IPS-20b (cell line): Measurements from ENCODE around the gene ASPG.

ENCODE experiments used
- H3K27ac ChIP-seq: one replicate; pipeline ENCODE4 v1.5.1; 2013; ENCODE audit warnings: low read length
- H3K27me3 ChIP-seq: 2 replicates; pipeline ENCODE4 v1.6.1; 2013; ENCODE audit warnings: mild to moderate bottlenecking, low read length, inconsistent platforms; ENCODE audit not compliant: insufficient read depth
- H3K36me3 ChIP-seq: 2 replicates; pipeline ENCODE4 v1.6.1; 2013; ENCODE audit warnings: low read depth, mild to moderate bottlenecking, inconsistent platforms, low read length, moderate library complexity; ENCODE audit not compliant: insufficient read depth
- H3K4me1 ChIP-seq: 2 replicates; pipeline ENCODE4 v1.6.1; 2013; ENCODE audit warnings: mild to moderate bottlenecking, control low read depth, inconsistent platforms, low read length, moderate library complexity; ENCODE audit not compliant: insufficient read depth
- H3K4me3 ChIP-seq: 2 replicates; pipeline ENCODE4 v1.5.1; 2013; ENCODE audit warnings: mild to moderate bottlenecking, low read length, inconsistent platforms
- H3K9ac ChIP-seq: 2 replicates; pipeline ENCODE4 v1.6.1; 2013; ENCODE audit warnings: low read depth, mild to moderate bottlenecking, inconsistent platforms, low read length, moderate library complexity
- H3K9me3 ChIP-seq: 2 replicates; pipeline ENCODE4 v1.6.1; 2013; ENCODE audit warnings: mild to moderate bottlenecking, low read depth, low read length, inconsistent platforms; ENCODE audit not compliant: insufficient read depth

ASPG gene

GRCh38 chr14:104161602-104162367 is 76.3 kb downstream of the ASPG start:
- Histone ChIP-seq H3K9ac (no peak overlapping the region), H3K27me3 (no peaks in the 10 kb centered on the region), H3K4me1 (no peaks in the 10 kb centered on the region), H3K4me3 (no peak overlapping the region), H3K36me3 (peaks cover 10% of the 10 kb centered on the region; the same call in 1 of the 2 replicates), H3K27ac (no peak overlapping the region), H3K9me3 (no peaks in the 10 kb centered on the region)

- Histone ChIP-seq H3K9me3 (no peaks in the 10 kb centered on the region), H3K4me1 (no peaks in the 10 kb centered on the region), H3K4me3 (no peak overlapping the region), H3K36me3 (peaks cover 10% of the 10 kb centered on the region; the same call in 1 of the 2 replicates), H3K9ac (no peak overlapping the region), H3K27ac (no peak overlapping the region), H3K27me3 (no peaks in the 10 kb centered on the region)
These were observed 77.0 kb downstream of the ASPG start for GRCh38 chr14:104162495-104162894.

- Histone ChIP-seq H3K36me3 (0 out of 2 replicates have a peak, but pooled peaks cover 2% of the 10 kb centered on the region), H3K9me3 (no peaks in the 10 kb centered on the region), H3K4me1 (peaks cover under 1% of the 10 kb centered on the region; the same call in 1 of the 2 replicates), H3K27ac (no peak overlapping the region), H3K9ac (no peak overlapping the region), H3K27me3 (no peaks in the 10 kb centered on the region), H3K4me3 (no peak overlapping the region)
These were observed 78.0 kb downstream of the ASPG start for GRCh38 chr14:104163541-104163940.

- Histone ChIP-seq H3K36me3 (no peaks in the 10 kb centered on the region), H3K9me3 (no peaks in the 10 kb centered on the region), H3K27ac (no peak overlapping the region), H3K27me3 (no peaks in the 10 kb centered on the region), H3K4me1 (peaks cover 3% of the 10 kb centered on the region; the same call in 1 of the 2 replicates), H3K4me3 (no peak overlapping the region), H3K9ac (no peak overlapping the region)
These were observed 78.5 kb downstream of the ASPG start for GRCh38 chr14:104164041-104164440.

GRCh38 chr14:104164512-104164911 is 79.0 kb downstream of the ASPG start:
- no peak overlapping the region for H3K27ac ChIP-seq
- no peak overlapping the region for H3K9ac ChIP-seq
- H3K4me3 ChIP-seq, result no peak overlapping the region
- no peaks in the 10 kb centered on the region for H3K27me3 ChIP-seq
- peaks cover 5% of the 10 kb centered on the region; the same call in 1 of the 2 replicates for H3K4me1 ChIP-seq
- H3K9me3 ChIP-seq, result no peaks in the 10 kb centered on the region
- H3K36me3 ChIP-seq, result no peaks in the 10 kb centered on the region
